Mesenteric fat pad (tissue), 1 donor: ENCODE data around the gene KRT83. TPM values are rescaled to one million over a fixed set of nuclear protein-coding genes. Genes with fewer than 3 reads are reported as not detected.

Experiments
- DNase-seq: peaks from one replicate; pipeline ENCODE4 v3.0.0-alpha.2; 2020; ENCODE audit warnings: low spot score
- long read RNA-seq: library from polyadenylated mRNA; unstranded; transcript quantifications from one replicate; pipeline ENCODE4 v2.0.0, GENCODE V29; 2020
- total RNA-seq: library from RNA; stranded (reverse); fragmentation: NEBNext Ultra II Directional; extraction: Animal tissue kit (Norgen Biotek cat#: 25700); gene quantifications from one replicate; pipeline ENCODE4 v1.2.1, GENCODE V29; 2021
- donor health status: DM: yes; HTN: yes; CAD: no.

Gene KRT83
- not detected for total RNA-seq
- long read RNA-seq = 0 reads

- DNase-seq = peak; percentile 65
Observed at GRCh38 chr12:52320784-52321400, at the start of gene KRT83. Gene KRT83 (minus strand): TSS chr12:52321398. CDS start chr12:52321335, 63 bp downstream.

GRCh38 chr12:52369809-52370208 is 48.6 kb upstream of the KRT83 start:
- no peak for DNase-seq

- DNase-seq = no peak
Observed at GRCh38 chr12:52369211-52369610, 48.0 kb upstream of the KRT83 start.

DNA sequence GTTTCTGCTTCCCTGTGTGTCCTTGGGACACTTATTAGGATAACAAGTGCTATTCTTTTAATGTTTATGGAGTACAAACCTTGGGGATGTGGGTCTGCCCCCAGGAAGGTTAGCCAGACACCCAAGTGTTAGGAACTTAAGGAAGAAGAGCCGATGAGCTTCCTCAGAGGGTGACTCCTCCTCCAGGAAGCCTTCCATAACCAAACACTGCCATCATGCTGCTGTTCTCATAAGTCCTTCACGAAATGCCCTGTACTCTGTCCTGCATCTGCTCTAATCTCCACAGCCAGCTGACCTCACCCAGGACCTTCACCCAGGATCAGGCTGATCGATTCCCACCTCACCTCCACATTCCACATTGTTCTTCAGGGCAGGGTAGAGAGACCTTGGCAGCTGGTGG is 47.3 kb upstream of the KRT83 start:
- no peak for DNase-seq

DNA sequence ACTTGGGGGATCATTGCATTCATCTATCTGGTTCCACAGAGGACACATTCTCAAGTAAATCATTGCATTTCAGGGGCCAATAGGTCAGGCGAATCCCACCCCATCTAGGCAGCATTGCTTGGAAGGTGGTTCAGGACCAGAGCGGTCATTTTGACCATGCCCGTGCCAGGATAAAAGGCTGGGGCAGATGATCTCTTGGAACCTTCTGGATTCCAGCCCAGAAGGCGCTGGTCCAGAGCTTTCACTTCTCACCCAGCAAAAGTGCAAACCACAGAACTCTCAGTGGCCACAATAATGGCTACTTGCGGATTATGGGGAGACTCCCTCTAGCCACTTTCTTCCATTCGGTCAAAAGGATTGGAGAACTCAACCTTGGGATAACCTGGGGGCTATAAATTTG is 46.7 kb upstream of the KRT83 start:
- DNase-seq = no peak

- DNase-seq = no peak
Observed at GRCh38 chr12:52366738-52367485, 45.7 kb upstream of the KRT83 start, which contains the start of gene KRT85. Gene KRT85 (minus strand): TSS chr12:52367481. CDS start chr12:52367405, 76 bp downstream.

DNA sequence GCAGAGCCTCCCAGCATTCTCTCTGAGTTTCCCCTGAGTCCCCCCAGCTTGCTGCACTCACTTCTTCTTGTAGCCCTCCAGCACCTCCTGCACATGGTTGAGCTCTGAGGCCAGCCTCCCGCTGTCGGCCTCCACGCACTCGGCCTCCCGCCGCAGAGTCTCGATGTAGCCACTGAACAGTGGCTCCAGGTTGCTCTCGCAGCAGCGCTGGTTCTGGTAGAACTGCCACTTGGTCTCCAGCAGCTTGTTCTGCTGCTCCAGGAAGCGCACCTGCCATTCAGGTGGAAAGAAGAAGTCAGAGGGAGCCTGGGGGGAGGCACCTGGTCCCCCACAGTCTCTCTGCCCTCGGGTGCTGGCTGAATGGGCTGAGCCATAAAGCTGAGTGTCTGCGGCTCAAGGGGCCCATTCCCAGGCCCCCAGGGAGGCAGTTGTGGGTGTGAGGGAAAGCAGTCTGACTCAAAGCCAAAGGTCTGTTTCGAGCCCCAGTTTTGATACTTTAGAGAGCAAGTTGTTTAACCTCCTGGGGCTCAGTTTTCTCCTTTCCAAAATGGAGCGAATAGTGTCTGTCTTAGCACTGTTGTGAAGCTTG is 43.8 kb upstream of the KRT83 start:
- DNase-seq = no peak

- DNase-seq = no peak
Observed at GRCh38 chr12:52364061-52364460, 42.9 kb upstream of the KRT83 start.

DNA sequence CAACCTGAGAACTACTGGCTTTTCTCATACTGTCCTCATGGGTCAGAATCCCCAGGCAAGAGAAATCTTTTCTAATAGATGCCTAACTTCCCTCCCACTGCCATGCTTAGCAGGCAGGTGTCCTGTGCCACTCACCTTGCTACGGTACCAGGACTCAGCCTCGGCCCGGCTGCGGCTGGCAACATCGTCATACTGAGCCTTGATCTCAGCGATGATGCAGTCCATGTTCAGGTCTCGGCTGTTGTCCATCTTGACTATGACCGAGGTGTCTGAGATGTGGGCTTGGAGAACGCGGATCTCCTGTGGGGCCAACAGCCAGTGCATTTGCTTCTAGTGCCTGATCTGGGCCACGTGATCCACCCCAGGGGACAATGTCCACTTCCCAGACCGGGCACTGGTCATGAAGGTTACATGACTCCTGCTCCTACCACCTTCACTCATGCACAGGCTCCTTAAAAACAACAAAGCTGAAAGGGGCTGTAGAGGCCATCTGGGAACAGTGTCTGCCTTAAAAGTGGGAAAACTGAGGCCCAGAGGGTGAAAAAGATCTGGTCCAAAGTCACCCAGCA is 42.0 kb upstream of the KRT83 start:
- DNase-seq = no peak

- DNase-seq = peak; percentile 55
Observed at GRCh38 chr12:52362118-52362726, 41.0 kb upstream of the KRT83 start.

DNA sequence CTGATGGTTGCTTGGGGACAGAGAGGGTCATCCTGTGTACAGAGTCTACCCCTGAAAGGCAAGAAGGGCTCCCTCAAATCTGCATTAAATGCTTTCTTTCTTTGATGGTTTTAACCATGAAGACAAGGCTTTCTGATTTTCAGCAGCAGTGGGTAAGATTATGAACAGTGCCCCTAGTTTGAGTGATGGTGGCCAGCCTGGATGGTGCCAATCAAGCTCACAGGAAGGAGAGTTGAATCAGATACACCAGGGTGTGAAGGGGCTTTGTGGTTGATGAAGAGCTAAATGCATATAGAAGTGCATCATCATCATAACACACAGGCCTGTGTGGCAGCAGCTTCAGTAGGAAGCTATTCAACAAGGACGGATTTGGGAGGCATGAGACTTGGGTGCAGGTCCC is 40.4 kb upstream of the KRT83 start:
- DNase-seq = peak; percentile 20

- peak; percentile 83 for DNase-seq
Observed at GRCh38 chr12:52360663-52361271, 39.6 kb upstream of the KRT83 start.

DNA sequence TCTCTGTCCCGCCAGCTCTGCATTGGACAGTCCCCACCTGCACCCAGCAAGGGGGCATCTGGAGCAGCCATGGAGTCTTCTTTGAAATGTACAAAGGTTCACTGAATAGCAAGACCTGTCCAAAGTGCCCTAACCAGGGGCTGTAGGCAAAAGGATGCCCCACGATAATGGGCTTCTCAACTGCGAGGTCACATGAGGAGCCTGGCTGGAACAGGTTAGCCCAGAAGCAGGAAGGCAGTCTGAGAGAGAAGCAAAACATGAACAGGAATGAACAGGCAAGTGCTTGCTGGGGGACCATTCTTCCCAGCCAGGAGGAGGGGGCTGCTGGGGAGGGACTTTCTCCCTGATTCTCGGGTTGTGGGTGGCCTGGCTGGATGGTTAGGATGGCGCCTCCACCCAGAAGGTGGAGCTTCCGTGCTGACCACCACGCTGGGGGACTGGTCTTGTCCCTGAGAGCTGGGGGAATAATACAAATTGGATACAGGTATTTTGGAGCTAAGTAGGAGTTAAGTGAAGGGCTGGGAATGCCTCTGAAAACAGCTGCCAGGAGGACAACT is 39.0 kb upstream of the KRT83 start:
- peak; percentile 81 for DNase-seq

- DNase-seq = no peak
Observed at GRCh38 chr12:52359621-52360061, 38.4 kb upstream of the KRT83 start.

DNA sequence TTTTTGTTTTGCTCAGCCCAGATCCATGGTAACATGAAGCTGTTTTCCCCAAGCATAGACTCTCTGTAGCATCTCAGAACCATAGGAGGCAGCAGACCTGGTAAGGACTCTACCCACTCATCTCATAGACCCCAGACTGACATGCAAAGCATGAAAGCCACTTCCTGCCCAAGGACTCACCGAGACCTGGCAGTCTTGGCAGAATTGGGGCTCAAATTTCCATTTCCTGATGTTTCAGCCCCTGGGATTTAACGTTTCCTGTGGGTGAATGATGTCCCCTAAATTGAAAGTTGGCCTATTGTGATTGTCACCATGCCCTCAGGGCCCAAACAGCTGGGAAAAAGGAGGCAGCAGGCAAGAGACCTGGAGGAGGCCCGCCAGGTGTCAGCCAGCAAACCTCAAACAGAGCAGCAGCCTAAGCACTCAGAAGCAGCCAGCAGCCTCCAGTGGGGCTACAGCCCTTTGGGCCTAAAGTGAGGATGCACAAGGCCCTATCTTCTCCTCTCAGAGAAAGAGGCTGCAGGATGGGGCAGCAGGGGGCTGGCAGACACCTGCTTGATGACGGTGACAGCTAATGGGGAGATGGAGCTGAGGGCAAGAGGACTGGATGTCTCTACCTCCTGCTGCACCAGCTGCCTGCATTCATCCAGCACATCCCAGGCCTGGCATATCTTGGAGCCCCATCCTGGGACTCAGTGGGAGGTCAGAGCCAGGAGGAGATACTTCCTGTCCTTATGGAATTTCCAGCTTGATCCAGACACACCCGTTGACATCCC is 37.6 kb upstream of the KRT83 start:
- peak; percentile 53 for DNase-seq

GRCh38 chr12:52356762-52357580 is 35.8 kb upstream of the KRT83 start:
- peak; percentile 72 for DNase-seq

DNA sequence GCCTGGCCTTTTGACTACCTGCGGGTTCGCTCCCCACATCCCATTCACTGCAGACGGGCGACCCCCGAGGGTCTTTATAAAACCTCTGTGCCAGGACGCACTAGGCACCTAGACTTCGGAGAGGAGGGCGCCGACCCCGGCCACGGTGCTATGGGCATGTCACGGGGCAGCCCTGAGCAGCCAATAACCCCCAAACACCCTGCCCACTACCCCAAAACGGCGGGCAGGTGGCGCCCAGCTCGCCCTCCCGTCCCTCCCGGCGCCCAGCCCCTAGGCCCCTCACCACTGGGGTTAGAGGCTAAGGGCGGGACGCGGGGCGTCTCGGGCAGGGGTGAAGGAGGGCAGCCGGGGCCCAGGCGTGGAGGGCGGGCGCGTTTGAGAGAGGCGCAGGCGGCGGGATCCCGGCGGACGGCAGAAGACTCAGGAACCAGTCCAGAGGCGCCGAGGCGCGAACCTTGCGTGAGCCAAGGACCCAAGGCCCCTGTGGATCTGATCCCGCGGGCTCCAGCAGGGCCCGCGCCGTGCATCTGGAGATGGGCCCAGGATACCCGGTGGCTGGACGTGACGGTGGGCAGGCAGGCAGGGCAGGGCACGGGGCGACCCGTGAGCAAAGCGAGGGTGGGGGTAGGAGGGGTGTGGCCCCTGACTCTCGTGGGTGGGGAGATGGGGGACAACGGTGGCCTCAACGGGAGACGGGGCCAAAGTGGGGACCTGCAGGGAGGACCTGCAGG is 35.0 kb upstream of the KRT83 start:
- peak; percentile 84 for DNase-seq

GRCh38 chr12:52355176-52355575 is 34.0 kb upstream of the KRT83 start:
- DNase-seq = peak; percentile 11
